ES-I3 (cell line): ENCODE results near the gene CDH13.

Experiments used
- H3K36me3 ChIP-seq: 2 replicates; pipeline ENCODE4 v1.6.1; 2013; ENCODE audit warnings: mild to moderate bottlenecking, low read length, control low read depth, moderate library complexity; ENCODE audit not compliant: insufficient read depth
- H3K4me1 ChIP-seq: 2 replicates; pipeline ENCODE4 v1.6.1; 2013; ENCODE audit warnings: mild to moderate bottlenecking, control low read depth, low read length; ENCODE audit not compliant: insufficient read depth
- H3K9ac ChIP-seq: 2 replicates; pipeline ENCODE4 v1.6.1; 2013; ENCODE audit warnings: low read depth, mild to moderate bottlenecking, low read length, moderate library complexity
- H3K9me3 ChIP-seq: 2 replicates; pipeline ENCODE4 v1.6.1; 2013; ENCODE audit warnings: mild to moderate bottlenecking, low read length, moderate library complexity; ENCODE audit not compliant: control insufficient read depth, insufficient read depth

The CDH13 gene

GRCh38 chr16:82835487-82836155, 208.9 kb downstream of the CDH13 start:
- H3K9me3 ChIP-seq = no peaks in the 10 kb centered on the region
- H3K36me3 ChIP-seq = no peaks in the 10 kb centered on the region
- no peak overlapping the region for H3K9ac ChIP-seq
- peaks cover 32% of the 10 kb centered on the region for H3K4me1 ChIP-seq

DNA sequence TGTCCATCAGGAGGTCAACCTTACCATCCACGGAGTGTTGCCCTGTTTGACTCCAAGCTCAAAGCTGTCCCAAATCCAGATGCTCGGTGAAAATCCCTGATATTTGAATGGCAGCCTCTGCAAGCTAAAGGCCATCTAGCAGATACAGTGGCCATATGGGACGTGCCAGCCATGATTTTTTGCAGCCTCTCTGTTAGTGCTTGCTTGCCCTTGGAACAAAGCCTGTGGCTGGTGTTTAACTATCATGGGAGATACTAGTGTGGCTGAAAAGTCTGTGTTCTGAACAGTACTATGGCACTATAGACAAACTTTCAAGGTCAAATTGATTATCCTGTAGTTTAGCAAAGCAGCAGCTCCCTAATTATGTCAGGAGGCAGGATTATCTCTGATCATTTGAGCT, 214.3 kb downstream of the CDH13 start:
- Histone ChIP-seq H3K36me3 (no peaks in the 10 kb centered on the region), H3K4me1 (no peaks in the 10 kb centered on the region), H3K9ac (no peak overlapping the region), H3K9me3 (peaks cover 16% of the 10 kb centered on the region)

- H3K9ac ChIP-seq = no peak overlapping the region
- H3K9me3 ChIP-seq = peaks cover 16% of the 10 kb centered on the region
- no peaks in the 10 kb centered on the region for H3K36me3 ChIP-seq
- H3K4me1 ChIP-seq = no peaks in the 10 kb centered on the region
These were observed 217.0 kb downstream of the CDH13 start for GRCh38 chr16:82843606-82844271.

DNA sequence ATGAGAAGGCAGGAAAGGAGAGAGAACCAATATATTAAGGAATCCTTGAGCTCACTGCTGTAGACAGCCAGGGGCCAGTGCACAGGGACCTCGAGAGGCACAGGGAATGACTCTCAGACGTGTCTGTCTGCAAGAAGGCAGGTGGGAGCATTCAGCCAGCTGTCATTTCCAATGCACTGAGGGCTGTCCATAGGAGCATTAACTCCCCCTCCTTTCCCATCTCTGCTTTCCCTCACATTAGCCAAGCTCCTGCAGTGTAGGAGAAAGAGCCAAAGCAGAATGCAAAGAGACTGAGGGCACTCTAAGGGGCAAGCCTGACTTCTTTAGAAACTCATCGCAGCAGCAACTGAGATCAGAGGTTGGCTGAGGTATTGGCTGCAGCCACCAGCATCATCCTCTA, 218.3 kb downstream of the CDH13 start:
- Histone ChIP-seq H3K9me3 (peaks cover 16% of the 10 kb centered on the region), H3K9ac (no peak overlapping the region), H3K4me1 (no peaks in the 10 kb centered on the region), H3K36me3 (no peaks in the 10 kb centered on the region)

GRCh38 chr16:82846806-82847205, 220.0 kb downstream of the CDH13 start:
- H3K4me1 ChIP-seq = no peaks in the 10 kb centered on the region
- H3K9me3 ChIP-seq = peaks cover 9% of the 10 kb centered on the region; the same call in 1 of the 2 replicates
- no peaks in the 10 kb centered on the region for H3K36me3 ChIP-seq
- no peak overlapping the region for H3K9ac ChIP-seq

DNA sequence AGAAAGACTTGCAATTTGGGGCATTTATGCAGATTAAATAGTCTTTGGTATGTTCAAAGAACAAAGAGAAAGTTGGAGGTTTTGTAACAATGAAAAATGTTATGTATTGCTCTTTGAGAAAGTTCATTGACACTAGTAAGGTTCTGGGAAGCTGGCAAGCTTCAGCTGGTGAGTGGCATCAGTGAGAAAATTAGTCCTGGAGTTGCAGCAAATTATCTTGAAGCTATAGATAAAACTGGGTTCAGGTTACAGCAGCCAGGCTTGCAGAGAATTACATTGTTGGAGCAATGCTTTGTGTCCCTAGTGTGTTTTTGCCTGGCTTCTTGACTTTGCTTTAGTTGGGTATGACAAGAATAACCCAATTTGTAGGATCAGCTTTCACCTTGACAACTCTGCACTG, 221.2 kb downstream of the CDH13 start:
- no peak overlapping the region for H3K9ac ChIP-seq
- no peaks in the 10 kb centered on the region for H3K36me3 ChIP-seq
- peaks cover 3% of the 10 kb centered on the region; the same call in 1 of the 2 replicates for H3K9me3 ChIP-seq
- no peaks in the 10 kb centered on the region for H3K4me1 ChIP-seq

GRCh38 chr16:82852388-82853008, 225.7 kb downstream of the CDH13 start:
- Histone ChIP-seq H3K36me3 (no peaks in the 10 kb centered on the region), H3K4me1 (no peaks in the 10 kb centered on the region), H3K9me3 (no peaks in the 10 kb centered on the region)

GRCh38 chr16:82855471-82855870, 228.7 kb downstream of the CDH13 start:
- H3K36me3 ChIP-seq = no peaks in the 10 kb centered on the region
- no peaks in the 10 kb centered on the region for H3K4me1 ChIP-seq
- H3K9me3 ChIP-seq = no peaks in the 10 kb centered on the region
- H3K9ac ChIP-seq = no peak overlapping the region

More at GRCh38 chr16:82852388-82853008, 225.7 kb downstream of the CDH13 start:
- H3K9ac ChIP-seq = no peak overlapping the region

DNA sequence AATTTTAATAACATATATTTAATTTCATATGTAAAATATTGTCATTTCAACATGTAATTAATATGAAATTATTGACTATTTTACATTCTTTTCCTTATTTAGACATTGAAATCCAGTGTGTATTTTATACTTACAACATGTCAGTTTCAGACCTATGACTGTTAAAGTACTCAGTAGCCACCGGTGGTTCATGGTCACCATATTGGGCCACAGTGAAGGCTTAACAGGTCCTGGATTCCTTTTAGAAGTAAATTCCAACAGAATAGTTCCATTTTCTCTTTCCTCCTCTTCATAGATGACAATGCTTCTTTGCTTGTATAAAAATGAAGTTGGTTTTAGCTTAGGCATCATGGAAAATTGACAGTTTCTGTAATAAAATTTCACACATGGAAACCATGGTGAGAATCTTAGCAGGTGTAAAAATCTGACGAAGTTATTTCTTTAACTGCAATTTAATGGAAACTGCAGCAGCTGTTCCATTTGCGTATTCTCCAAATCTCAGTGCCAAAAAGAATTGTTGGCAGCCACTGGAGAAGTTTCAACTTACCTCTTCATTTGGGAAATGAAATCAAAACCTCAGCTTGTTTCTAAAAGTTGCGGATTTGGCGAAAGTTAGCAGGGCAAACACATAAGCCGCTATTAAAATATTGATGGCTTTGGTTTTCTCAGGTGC, 231.1 kb downstream of the CDH13 start:
- Histone ChIP-seq H3K9ac (no peak overlapping the region), H3K36me3 (no peaks in the 10 kb centered on the region), H3K9me3 (no peaks in the 10 kb centered on the region), H3K4me1 (no peaks in the 10 kb centered on the region)

- H3K9ac ChIP-seq = no peak overlapping the region
These were observed 232.9 kb downstream of the CDH13 start for GRCh38 chr16:82859662-82860061.

DNA sequence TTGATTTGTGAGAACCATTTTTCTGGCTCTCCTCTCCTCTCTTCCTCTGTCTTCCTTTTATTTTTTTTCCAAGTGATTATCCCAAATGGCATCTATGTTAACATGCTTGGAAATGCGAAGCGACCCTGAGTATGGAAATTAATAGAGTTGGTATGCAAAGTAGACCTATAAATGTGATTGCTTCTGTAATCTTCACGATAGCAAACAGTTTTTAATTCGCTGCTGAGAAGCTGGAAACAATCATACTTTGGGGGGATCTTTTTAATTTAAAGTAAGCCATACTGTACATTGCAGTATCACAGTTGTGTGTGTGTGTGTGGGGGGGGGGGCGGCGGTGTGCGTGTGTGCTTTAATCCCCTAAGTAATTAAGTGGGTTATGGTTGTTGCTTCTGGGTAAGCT, 233.3 kb downstream of the CDH13 start:
- H3K36me3 ChIP-seq = no peaks in the 10 kb centered on the region
- H3K9me3 ChIP-seq = peaks cover under 1% of the 10 kb centered on the region; the same call in 1 of the 2 replicates
- H3K4me1 ChIP-seq = no peaks in the 10 kb centered on the region

More at GRCh38 chr16:82859662-82860061, 232.9 kb downstream of the CDH13 start:
- H3K4me1 ChIP-seq = no peaks in the 10 kb centered on the region
- no peaks in the 10 kb centered on the region for H3K36me3 ChIP-seq
- no peaks in the 10 kb centered on the region; the same call in 1 of the 2 replicates for H3K9me3 ChIP-seq

DNA sequence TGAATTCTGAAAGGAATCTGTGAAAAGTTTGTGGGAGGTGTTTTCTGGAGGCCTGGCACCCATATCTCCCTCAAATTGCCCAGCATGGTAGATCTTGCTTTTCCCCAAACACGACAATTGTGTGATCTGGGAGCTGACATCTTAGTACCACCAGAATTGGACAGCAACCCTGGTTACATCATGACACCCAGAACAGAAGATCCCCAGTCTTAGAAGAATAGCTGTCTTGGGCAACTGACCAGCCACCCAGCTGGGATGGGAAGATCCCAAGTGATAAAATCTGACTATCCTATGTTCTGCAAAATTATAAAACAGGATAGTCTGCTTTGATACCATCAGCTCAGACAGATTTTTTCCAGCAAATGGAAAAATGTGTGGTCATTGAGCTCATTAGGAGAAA, 235.3 kb downstream of the CDH13 start:
- Histone ChIP-seq H3K9ac (no peak overlapping the region), H3K9me3 (peaks cover 9% of the 10 kb centered on the region), H3K36me3 (peaks cover 4% of the 10 kb centered on the region; the same call in 1 of the 2 replicates), H3K4me1 (no peaks in the 10 kb centered on the region)

More for the DNA sequence above, 233.3 kb downstream of the CDH13 start:
- no peak overlapping the region for H3K9ac ChIP-seq

- H3K36me3 ChIP-seq = peaks cover 4% of the 10 kb centered on the region; the same call in 1 of the 2 replicates
- H3K9me3 ChIP-seq = peaks cover 9% of the 10 kb centered on the region
- H3K9ac ChIP-seq = no peak overlapping the region
- H3K4me1 ChIP-seq = no peaks in the 10 kb centered on the region
These were observed 237.7 kb downstream of the CDH13 start for GRCh38 chr16:82864332-82865040.

- no peak overlapping the region for H3K9ac ChIP-seq
- peaks cover 9% of the 10 kb centered on the region for H3K9me3 ChIP-seq
- H3K4me1 ChIP-seq = no peaks in the 10 kb centered on the region
These were observed 238.6 kb downstream of the CDH13 start for GRCh38 chr16:82865412-82865811.

More at GRCh38 chr16:82865412-82865811, 238.6 kb downstream of the CDH13 start:
- H3K36me3 ChIP-seq = peaks cover 4% of the 10 kb centered on the region; the same call in 1 of the 2 replicates
